ENCODE data around the gene DBH. TPM values are rescaled to one million over a fixed set of nuclear protein-coding genes. Genes with fewer than 3 reads are reported as not detected.

DBH gene
- total and polyA plus RNA-seq, 2 donors (not counting 3 experiments of a cell fraction or from before 2014, with no cell fraction given): not detected

- intact Hi-C loops (cut with micrococcal nuclease) (no loop called here), dilution Hi-C loops (cut with MboI; ENCODE audit: extremely low pct_ligation_motif_present, low sequenced_read_pairs) (no loop called here)
- CTCF ChIA-PET: no interaction called here
These were observed 54.0 kb downstream of the DBH start for GRCh38 chr9:133690081-133690561.

GRCh38 chr9:133691191-133691590 lies 55.0 kb downstream of the DBH start:
- ChIA-PET POLR2A (no interaction called here), CTCF (interaction anchor here (0.5 kb wide), 1 partner anchor 332 kb away, joined by 3 read pairs; no protein-coding TSS in a partner anchor)
- Histone ChIP-seq H3K36me3 (ENCODE audit: control insufficient read depth in 2 of 2, extremely low read depth in 1 of 2, insufficient read depth in 2 of 2, low read length in 2 of 2) (no peaks in the 10 kb centered on the region), H3K9me3 (replicated peaks; ENCODE audit: control insufficient read depth, insufficient read depth, low read length) (no peaks in the 10 kb centered on the region), H3K79me2 (ENCODE audit: control insufficient read depth, insufficient read depth, low read length) (no peaks in the 10 kb centered on the region), H3K27ac (ENCODE audit: insufficient read depth, low read depth, low read length) (no peak overlapping the region), H3K4me2 (ENCODE audit: insufficient read depth, low read length) (no peak overlapping the region), H3K9ac (replicated peaks; ENCODE audit: extremely low read depth, insufficient read depth, low read length) (no peak overlapping the region), H3K4me3 (replicated peaks in 1 of 3; ENCODE audit: insufficient read depth in 1 of 3, low read depth in 1 of 3, low read length in 3 of 3) (no peak overlapping the region), H3K9me1 (replicated peaks; ENCODE audit: control insufficient read depth, extremely low read depth, insufficient read depth, low read length) (no peaks in the 10 kb centered on the region), H4K20me1 (replicated peaks; ENCODE audit: control insufficient read depth, extremely low read depth, insufficient read depth, low read length) (no peaks in the 10 kb centered on the region), H2AFZ (ENCODE audit: low read depth, low read length) (no peak overlapping the region), H3K27me3 (ENCODE audit: control insufficient read depth in 2 of 2, insufficient read depth in 2 of 2, low read length in 2 of 2) (no peaks in the 10 kb centered on the region), H3K4me1 (ENCODE audit: control insufficient read depth, extremely low read depth, insufficient read depth, low read length) (no peaks in the 10 kb centered on the region)
- no peak for DNase-seq (ENCODE audit: low read depth, low spot score)
- BruUV-seq (replicated peaks): no TSS peak
- intact Hi-C loops (cut with micrococcal nuclease): no loop called here
- TF ChIP-seq POLR2AphosphoS5 (IDR thresholded peaks at IDR 0.05; ENCODE audit: insufficient read depth, low read depth, low read length) (no peak), JUN (IDR thresholded peaks at IDR 0.05; ENCODE audit: borderline replicate concordance, insufficient read depth, insufficient read length, low read depth) (no peak)
- dilution Hi-C loops (cut with MboI; ENCODE audit: extremely low pct_ligation_motif_present, low sequenced_read_pairs): no loop called here
- FAIRE-seq: no peak

More at GRCh38 chr9:133690081-133690561, 54.0 kb downstream of the DBH start:
- Histone ChIP-seq H3K9me1 (replicated peaks; ENCODE audit: control insufficient read depth, extremely low read depth, insufficient read depth, low read length) (no peaks in the 10 kb centered on the region), H3K27ac (ENCODE audit: insufficient read depth, low read depth, low read length) (no peak overlapping the region), H3K79me2 (ENCODE audit: control insufficient read depth, insufficient read depth, low read length) (no peaks in the 10 kb centered on the region), H4K20me1 (replicated peaks; ENCODE audit: control insufficient read depth, extremely low read depth, insufficient read depth, low read length) (no peaks in the 10 kb centered on the region), H3K9ac (replicated peaks; ENCODE audit: extremely low read depth, insufficient read depth, low read length) (no peak overlapping the region), H3K4me1 (ENCODE audit: control insufficient read depth, extremely low read depth, insufficient read depth, low read length) (no peaks in the 10 kb centered on the region), H2AFZ (ENCODE audit: low read depth, low read length) (no peak overlapping the region), H3K4me3 (replicated peaks in 1 of 3; ENCODE audit: insufficient read depth in 1 of 3, low read depth in 1 of 3, low read length in 3 of 3) (no peak overlapping the region), H3K36me3 (ENCODE audit: control insufficient read depth in 2 of 2, extremely low read depth in 1 of 2, insufficient read depth in 2 of 2, low read length in 2 of 2) (no peaks in the 10 kb centered on the region), H3K9me3 (replicated peaks; ENCODE audit: control insufficient read depth, insufficient read depth, low read length) (no peaks in the 10 kb centered on the region), H3K27me3 (ENCODE audit: control insufficient read depth in 2 of 2, insufficient read depth in 2 of 2, low read length in 2 of 2) (no peaks in the 10 kb centered on the region), H3K4me2 (ENCODE audit: insufficient read depth, low read length) (no peak overlapping the region)
- POLR2A ChIA-PET: no interaction called here
- no peak for FAIRE-seq
- no peak for TF ChIP-seq MYC (IDR thresholded peaks at IDR 0.05; ENCODE audit: low read depth, low read length)
- no peak for TF ChIP-seq FOS (IDR thresholded peaks at IDR 0.05; ENCODE audit: borderline replicate concordance, insufficient read depth, low read length)
- no peak for TF ChIP-seq POLR2A (IDR thresholded peaks at IDR 0.05; ENCODE audit: low read depth, low read length)
- no peak for TF ChIP-seq POLR2AphosphoS5 (IDR thresholded peaks at IDR 0.05; ENCODE audit: insufficient read depth, low read depth, low read length)
- no peak for DNase-seq (ENCODE audit: low read depth, low spot score)
- no TSS peak for BruUV-seq (replicated peaks)

All from endothelial cell of umbilical vein (primary cell).